Measurements from ENCODE around the gene SH3BP2.

Gene SH3BP2

DNA sequence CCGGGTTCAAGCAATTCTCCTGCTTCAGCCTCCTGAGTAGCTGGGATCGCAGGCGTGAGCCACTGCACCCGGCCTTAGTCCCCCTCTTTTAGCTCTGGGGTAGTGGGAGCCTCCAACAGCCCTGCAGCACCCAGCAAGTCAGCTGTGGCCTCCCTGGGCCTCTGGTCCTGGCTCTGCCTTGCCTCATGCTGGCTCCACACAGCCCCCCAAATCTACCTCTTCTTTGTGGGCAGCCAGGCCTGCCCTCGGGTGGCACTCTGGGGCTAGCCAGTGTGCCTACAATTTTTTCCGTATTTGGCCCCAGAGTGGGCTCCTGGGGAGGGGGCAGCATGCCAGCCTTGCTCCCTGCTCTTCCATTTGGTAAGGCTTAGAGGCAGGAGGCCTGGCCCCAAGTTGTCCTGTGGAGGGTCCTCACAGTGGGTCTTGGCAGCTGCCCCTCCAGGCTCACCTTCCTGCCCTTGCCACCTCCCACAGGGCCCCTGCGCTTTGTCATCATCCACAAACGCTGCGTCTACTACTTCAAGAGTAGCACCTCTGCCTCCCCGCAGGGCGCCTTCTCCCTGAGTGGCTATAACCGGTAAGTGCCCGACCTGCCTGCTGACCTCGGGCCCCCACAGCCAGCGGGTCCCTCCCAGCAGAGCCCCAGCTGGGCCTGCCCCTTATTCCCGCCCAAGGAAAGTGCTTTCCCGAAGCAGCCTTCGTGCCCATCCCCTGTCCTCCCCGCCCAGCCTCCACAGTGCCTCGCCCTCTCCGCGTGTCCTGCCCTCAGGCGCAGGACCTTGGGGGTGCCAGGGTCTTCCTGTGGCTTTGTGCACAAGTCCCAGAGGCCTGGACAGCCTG lies 29.8 kb downstream of the SH3BP2 start:
- DNase-seq: no peak

- no peak for DNase-seq
Measured at GRCh38 chr4:2823301-2823670, 30.4 kb downstream of the SH3BP2 start.

GRCh38 chr4:2823671-2824328 lies 30.9 kb downstream of the SH3BP2 start:
- no peak for DNase-seq

- DNase-seq: no peak
Measured at GRCh38 chr4:2824329-2824835, 31.5 kb downstream of the SH3BP2 start.

DNA sequence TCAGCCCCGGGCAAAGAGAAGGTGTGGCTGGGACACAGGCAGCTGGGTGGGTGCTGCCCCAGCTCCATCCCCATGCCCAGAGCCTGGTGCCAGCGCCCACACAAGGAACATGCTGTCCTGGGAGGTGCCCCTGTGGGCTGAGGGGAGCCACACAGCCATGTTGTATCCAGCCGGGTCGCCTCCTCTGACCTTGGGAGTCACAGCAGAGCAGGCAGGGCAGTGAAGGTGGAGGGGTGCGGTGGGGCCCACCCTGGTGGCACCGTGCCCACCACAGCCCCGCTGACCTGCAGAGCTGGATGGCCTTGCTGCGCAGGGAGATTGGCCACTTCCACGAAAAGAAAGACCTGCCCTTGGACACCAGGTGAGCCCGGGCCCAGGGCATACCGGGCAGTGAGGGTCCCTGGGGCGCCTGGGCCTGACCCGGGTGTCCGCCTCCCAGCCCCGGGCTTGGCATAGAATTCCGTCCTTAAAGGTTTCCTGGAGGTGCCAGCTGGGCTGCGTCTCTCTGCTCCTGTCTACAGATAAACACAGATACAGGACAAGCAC lies 32.0 kb downstream of the SH3BP2 start:
- no peak for DNase-seq

GRCh38 chr4:2825740-2826139 lies 32.9 kb downstream of the SH3BP2 start:
- no peak for DNase-seq

- DNase-seq: no peak
Measured at GRCh38 chr4:2827071-2827873, 34.4 kb downstream of the SH3BP2 start.

- DNase-seq: no peak
Measured at GRCh38 chr4:2827874-2828751, 35.2 kb downstream of the SH3BP2 start.

DNA sequence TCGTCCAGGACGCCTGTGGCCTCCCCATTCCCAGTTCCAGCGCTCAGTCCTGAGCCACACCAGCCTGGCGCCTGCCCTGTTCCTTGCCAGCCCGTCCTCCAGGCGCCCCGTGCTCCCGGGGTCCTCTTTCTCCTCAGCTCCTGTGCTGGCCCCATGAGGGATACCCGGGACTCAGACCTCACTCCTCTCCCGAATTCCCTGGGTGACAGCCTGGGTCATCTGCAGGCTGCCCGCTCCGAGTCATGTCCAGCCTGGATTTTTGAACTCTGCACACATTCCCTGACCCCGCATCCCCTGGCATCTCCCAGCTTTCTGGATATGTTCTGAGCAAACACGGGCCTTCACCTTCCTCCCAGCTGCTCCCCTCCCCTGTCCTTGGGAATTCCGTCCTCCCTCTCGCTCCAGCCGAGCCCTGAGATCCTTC lies 35.9 kb downstream of the SH3BP2 start:
- no peak for DNase-seq

DNA sequence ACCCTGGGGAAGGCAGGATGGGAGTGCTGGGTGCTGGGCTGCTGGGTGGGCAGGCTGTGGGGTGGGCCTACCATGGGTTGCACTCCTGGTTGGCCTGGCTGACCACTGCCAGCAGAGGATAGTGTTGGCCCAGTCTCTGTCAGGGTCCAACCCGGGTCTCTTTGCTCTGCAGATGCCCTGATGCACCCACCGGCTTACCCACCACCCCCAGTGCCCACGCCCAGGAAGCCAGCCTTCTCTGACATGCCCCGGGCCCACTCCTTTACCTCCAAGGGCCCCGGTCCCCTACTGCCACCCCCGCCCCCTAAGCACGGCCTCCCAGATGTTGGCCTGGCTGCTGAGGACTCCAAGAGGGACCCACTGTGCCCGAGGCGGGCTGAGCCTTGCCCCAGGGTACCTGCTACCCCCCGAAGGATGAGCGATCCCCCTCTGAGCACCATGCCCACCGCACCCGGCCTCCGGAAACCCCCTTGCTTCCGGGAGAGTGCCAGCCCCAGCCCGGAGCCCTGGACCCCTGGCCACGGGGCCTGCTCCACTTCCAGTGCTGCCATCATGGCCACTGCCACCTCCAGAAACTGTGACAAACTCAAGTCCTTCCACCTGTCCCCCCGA lies 36.5 kb downstream of the SH3BP2 start:
- no peak for DNase-seq

DNA sequence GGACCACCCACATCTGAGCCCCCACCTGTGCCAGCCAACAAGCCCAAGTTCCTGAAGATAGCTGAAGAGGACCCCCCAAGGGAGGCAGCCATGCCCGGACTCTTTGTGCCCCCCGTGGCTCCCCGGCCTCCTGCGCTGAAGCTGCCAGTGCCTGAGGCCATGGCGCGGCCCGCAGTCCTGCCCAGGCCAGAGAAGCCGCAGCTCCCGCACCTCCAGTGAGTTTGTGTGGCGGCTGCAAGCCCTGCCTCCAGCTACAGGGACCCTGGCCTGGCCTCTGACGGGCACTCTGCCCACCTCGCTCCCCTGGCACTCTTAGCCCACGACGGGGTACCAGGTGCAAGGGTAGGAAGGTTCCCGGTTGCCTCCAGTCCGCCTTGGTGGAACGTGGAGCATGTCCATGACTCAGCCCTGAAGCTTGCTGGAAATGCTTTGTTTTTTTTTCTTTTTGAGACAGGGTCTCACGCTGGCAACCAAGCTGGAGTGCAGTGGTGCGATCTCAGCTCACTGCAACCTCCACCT lies 37.1 kb downstream of the SH3BP2 start:
- no peak for DNase-seq

DNA sequence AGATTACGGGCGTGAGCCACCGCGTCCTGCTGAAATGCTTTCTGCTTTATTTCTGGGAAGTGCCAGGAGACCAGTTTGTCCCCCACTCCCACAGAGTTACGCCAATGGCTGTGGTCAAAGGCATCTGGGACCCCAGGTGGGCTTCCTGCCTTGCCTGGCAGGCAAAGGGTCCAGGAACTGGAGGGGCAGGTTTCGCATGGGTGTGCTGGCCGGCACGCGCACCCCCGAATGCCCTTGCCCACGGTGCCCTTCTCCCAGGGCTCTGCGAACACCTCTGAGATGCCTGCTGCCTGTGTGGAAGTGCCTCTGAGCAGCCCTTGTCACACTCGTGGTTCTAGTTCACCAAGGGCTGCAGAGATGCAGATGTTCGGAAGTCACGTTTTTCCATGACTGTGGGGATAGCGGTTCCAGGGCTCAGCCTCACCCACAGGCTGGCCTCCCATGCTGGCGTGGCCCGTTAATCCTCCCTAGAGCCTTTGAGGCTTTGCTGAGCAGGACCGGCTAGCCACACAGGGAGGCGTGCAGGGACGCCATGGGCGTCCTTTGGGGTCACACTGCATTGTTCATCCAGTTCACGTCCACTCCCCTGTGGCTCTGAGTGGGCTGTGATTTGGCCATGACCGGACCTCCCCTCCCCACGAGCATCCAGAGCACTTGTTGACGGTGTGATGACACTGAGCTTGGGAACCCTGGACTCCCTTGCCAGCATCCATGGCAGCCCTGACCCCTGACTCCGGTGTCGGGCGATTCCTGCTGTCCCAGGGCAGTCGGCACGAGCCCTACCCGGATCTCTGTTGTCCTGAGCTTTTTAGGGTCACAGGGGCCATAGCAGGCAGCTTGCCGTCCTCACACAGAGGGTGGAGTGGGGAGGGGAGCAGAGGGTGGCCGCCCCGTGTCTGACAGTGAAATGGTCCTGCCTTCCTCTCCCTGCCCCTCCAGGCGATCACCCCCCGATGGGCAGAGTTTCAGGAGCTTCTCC lies 38.0 kb downstream of the SH3BP2 start:
- no peak for DNase-seq

DNA sequence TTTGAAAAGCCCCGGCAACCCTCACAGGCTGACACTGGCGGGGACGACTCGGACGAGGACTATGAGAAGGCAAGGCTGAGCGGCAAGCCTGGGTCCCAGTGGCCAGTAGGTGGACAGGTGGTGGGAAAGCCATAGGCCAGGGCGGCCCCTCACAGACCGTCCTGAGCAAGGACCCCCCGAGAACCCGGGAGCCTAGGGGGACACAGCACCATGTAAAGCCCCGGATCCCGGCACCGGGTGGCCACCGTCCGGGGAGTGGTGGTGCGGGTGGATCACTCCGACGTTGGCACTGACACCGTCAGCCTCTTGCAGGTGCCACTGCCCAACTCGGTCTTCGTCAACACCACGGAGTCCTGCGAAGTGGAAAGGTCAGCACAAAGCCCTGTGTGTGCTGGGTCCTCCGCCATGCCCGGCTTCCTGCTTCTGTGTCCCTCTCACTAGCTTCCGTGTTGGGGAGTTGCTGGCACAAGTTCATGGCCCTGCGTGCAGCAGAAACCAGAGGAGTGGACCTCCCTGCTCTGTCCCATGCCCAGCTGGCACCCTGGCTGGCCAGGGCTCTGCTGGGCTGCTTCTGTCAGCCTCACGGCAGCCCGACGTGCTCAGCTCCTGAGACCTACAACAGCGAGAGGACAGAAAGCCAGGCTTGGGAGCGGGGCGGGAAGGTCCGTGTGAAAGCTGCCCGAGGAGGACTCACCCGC lies 38.9 kb downstream of the SH3BP2 start:
- DNase-seq: no peak

DNA sequence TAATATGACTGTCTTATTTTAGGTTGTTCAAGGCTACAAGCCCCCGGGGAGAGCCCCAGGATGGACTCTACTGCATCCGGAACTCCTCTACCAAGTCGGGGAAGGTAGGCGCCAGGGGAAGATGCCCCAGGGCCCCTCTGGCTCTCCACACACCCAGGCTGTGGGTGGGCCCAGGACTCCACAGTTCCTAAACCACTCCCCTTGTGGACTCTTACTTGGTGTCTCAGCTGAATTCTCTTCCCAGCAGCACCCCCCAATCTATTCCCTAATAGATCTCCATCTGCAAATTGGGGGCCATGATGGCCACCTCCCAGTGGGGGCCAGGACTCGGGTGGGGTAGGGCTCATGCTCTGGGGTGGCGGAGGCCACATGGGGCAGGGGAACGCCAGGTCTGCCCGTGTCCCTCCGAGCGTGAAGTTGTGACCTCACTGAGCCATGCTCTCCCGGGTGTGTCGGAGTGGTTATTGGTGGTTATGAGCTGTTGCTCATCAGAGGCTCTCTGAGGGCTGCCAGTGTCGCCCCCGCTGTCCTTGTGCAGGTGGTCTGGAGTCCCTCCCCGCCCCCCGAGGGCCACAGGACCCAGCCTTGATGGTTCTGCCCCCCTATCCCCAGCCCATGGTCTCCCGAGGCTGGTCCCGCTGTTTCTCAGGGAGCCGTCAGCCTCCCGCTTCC lies 39.6 kb downstream of the SH3BP2 start:
- DNase-seq: no peak

DNA sequence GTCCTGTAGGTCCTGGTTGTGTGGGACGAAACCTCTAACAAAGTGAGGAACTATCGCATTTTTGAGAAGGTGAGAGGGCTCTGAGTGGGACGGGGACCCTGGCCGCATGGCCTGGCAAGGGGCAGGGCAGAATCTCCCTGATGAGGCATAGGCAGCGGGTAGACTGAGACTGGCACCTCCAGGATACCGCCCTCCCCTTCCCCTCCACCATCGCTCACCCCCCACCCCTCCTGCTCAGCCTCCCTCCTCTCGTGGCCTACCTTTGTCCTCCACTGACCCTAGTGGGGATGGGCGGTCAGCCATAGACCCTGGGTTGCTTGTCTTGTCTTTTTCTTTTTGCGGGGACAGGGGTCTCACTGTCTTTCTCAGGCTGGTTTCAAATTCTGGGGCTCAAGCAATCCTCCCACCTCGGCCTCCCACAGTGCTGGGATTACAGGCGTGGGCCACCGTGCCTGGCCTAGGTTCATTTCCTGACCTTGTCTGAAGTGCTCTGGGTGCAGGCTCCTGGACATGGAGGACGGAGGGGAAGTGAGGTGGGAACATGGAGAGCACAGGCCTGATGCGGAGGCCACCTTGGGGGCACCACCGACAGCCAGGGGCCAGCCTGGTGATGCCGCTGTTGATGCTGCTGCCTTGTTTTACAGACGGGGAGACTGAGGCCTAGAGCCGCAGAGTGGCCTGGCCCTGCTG lies 40.2 kb downstream of the SH3BP2 start:
- no peak for DNase-seq

GRCh38 chr4:2833671-2834000 lies 40.8 kb downstream of the SH3BP2 start:
- DNase-seq: no peak

- no peak for DNase-seq
Measured at GRCh38 chr4:2834001-2834921, 41.4 kb downstream of the SH3BP2 start.
